HepG2 (cell line): ENCODE data around the gene CARHSP1. TPM values are rescaled to one million over a fixed set of nuclear protein-coding genes. Genes with fewer than 3 reads are reported as not detected.

Source experiments
- BRD4 ChIP-seq: sonication (generic); formaldehyde crosslinking; IDR thresholded peaks from 2 replicates; pipeline ENCODE4 v1.4.0; 2020; ENCODE audit warnings: missing genetic modification reagents
- FOXC1 ChIP-seq: sonication (generic); formaldehyde crosslinking; IDR thresholded peaks from 2 replicates; pipeline ENCODE4 v1.8.0; 2022; ENCODE audit warnings: mild to moderate bottlenecking, missing genetic modification reagents, borderline replicate concordance
- GTF2F1 ChIP-seq: fragments of 150-350 bp; IDR thresholded peaks from 2 replicates; pipeline ENCODE4 v1.6.1; 2014; ENCODE audit warnings: low read length
- MATR3 ChIP-seq: sonication (generic); formaldehyde crosslinking; IDR thresholded peaks from 2 replicates; pipeline ENCODE4 v1.4.0; 2020; ENCODE audit warnings: missing genetic modification reagents
- POLR2G ChIP-seq: fragments of 200-400 bp; formaldehyde crosslinking; IDR thresholded peaks from 2 replicates; pipeline ENCODE4 v1.6.1; 2018; ENCODE audit warnings: mild to moderate bottlenecking, low read depth, low read length, moderate library complexity
- SP4 ChIP-seq: sonication (generic); formaldehyde crosslinking; IDR thresholded peaks from 2 replicates; pipeline ENCODE4 v1.8.1; 2023; ENCODE audit warnings: mild to moderate bottlenecking, missing genetic modification reagents
- TMF1 ChIP-seq: sonication (generic); formaldehyde crosslinking; IDR thresholded peaks from 2 replicates; pipeline ENCODE4 v1.8.1; 2022; ENCODE audit warnings: low read depth, missing genetic modification reagents
- ZFP37 ChIP-seq: sonication (generic); formaldehyde crosslinking; IDR thresholded peaks from 2 replicates; pipeline ENCODE4 v1.4.0; 2020; ENCODE audit warnings: missing genetic modification reagents, borderline replicate concordance
- ZNF24 ChIP-seq: fragments of 450-650 bp; IDR thresholded peaks from 2 replicates; pipeline ENCODE4 v1.6.1; 2017; ENCODE audit warnings: antibody characterized with exemption, mild to moderate bottlenecking
- polyA plus RNA-seq, 8 experiments: library from polyadenylated mRNA; depleted of rRNA in 3 of 8; stranded (reverse) in 7 of 8; unstranded in 1 of 8; fragments of >200 nt; fragmentation: Illumina TruSeq in 4 of 8; extraction: Trizol in 4 of 8; gene quantifications; 2 replicates each; pipeline versions ENCODE4 v1.2.1 to v1.2.3, GENCODE V29; 2011 to 2016; ENCODE audit warnings: low read depth in 4 of 8, missing spikeins in 1 of 8, mixed read lengths in 1 of 8; ENCODE audit not compliant: insufficient read depth in 1 of 8
- total RNA-seq, 5 experiments: library from RNA; depleted of rRNA; stranded (reverse); fragments of >200 nt; fragmentation: Illumina TruSeq; extraction: Trizol; gene quantifications; 2 replicates each; pipeline ENCODE4 v1.2.3, GENCODE V29; 2016; ENCODE audit warnings: low read depth in 1 of 5
- TF ChIP-seq, protein P1 (sequence below): IDR thresholded peaks from 2 replicates; pipeline ENCODE4 v1.6.1; 2012; ENCODE audit warnings: low read depth, low read length, improper control_type of control experiment
- TF ChIP-seq, protein P2 (sequence below): sonication (generic); formaldehyde crosslinking; conservative IDR thresholded peaks from 2 replicates; pipeline ENCODE4 v1.4.0; 2020; ENCODE audit warnings: missing genetic modification reagents
- TF ChIP-seq, protein P3 (sequence below): sonication (generic); formaldehyde crosslinking; IDR thresholded peaks from 2 replicates; pipeline ENCODE4 v1.4.0; 2020; ENCODE audit warnings: missing genetic modification reagents, borderline replicate concordance
- TF ChIP-seq, protein P4 (sequence below): sonication (generic); formaldehyde crosslinking; IDR thresholded peaks from 2 replicates; pipeline ENCODE4; 2020; ENCODE audit warnings: missing genetic modification reagents, mild to moderate bottlenecking, borderline replicate concordance
- TF ChIP-seq, protein P5 (sequence below): sonication (generic); formaldehyde crosslinking; IDR thresholded peaks from 2 replicates; pipeline ENCODE4 v1.8.1; 2023; ENCODE audit warnings: mild to moderate bottlenecking, missing genetic modification reagents
- TF ChIP-seq, protein P6 (sequence below): sonication (generic); formaldehyde crosslinking; IDR thresholded peaks from 2 replicates; pipeline ENCODE4 v1.4.0; 2020; ENCODE audit warnings: missing genetic modification reagents

The CARHSP1 gene
- total and polyA plus RNA-seq, 2 of the 13 experiments (the other 11 are each of a cell fraction or from before 2014, with no cell fraction given), result 173 to 345 TPM

DNA sequence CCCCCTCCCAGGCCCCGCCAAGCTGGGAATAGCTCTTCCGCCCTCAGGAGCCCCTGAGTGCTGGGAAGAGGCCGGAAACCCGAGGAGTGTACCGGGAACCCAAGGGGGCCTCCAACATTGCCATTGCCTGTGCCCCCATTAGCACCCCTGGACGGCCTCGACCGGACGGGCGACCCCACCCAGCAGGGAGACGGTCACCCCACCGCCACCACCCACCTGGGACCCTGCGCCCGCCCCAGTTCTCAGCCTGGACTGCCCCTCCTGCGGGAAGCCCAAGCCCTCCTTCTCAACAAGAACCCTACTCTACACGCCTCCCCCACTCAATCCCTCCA is 2.0 kb downstream of the CARHSP1 start (continued):
- TF ChIP-seq, protein P1, sequence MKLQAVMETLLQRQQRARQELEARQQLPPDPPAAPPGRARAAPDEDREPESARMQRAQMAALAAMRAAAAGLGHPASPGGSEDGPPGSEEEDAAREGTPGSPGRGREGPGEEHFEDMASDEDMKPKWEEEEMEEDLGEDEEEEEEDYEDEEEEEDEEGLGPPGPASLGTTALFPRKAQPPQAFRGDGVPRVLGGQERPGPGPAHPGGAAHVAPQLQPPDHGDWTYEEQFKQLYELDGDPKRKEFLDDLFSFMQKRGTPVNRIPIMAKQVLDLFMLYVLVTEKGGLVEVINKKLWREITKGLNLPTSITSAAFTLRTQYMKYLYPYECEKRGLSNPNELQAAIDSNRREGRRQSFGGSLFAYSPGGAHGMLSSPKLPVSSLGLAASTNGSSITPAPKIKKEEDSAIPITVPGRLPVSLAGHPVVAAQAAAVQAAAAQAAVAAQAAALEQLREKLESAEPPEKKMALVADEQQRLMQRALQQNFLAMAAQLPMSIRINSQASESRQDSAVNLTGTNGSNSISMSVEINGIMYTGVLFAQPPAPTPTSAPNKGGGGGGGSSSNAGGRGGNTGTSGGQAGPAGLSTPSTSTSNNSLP, result no peak
- TF ChIP-seq GTF2F1, result no peak
- TF ChIP-seq, protein P2, sequence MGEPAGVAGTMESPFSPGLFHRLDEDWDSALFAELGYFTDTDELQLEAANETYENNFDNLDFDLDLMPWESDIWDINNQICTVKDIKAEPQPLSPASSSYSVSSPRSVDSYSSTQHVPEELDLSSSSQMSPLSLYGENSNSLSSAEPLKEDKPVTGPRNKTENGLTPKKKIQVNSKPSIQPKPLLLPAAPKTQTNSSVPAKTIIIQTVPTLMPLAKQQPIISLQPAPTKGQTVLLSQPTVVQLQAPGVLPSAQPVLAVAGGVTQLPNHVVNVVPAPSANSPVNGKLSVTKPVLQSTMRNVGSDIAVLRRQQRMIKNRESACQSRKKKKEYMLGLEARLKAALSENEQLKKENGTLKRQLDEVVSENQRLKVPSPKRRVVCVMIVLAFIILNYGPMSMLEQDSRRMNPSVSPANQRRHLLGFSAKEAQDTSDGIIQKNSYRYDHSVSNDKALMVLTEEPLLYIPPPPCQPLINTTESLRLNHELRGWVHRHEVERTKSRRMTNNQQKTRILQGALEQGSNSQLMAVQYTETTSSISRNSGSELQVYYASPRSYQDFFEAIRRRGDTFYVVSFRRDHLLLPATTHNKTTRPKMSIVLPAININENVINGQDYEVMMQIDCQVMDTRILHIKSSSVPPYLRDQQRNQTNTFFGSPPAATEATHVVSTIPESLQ (CRISPR knock-in tag), result no peak
- no peak for TF ChIP-seq MATR3 (CRISPR knock-in tag)
- TF ChIP-seq, protein P3, sequence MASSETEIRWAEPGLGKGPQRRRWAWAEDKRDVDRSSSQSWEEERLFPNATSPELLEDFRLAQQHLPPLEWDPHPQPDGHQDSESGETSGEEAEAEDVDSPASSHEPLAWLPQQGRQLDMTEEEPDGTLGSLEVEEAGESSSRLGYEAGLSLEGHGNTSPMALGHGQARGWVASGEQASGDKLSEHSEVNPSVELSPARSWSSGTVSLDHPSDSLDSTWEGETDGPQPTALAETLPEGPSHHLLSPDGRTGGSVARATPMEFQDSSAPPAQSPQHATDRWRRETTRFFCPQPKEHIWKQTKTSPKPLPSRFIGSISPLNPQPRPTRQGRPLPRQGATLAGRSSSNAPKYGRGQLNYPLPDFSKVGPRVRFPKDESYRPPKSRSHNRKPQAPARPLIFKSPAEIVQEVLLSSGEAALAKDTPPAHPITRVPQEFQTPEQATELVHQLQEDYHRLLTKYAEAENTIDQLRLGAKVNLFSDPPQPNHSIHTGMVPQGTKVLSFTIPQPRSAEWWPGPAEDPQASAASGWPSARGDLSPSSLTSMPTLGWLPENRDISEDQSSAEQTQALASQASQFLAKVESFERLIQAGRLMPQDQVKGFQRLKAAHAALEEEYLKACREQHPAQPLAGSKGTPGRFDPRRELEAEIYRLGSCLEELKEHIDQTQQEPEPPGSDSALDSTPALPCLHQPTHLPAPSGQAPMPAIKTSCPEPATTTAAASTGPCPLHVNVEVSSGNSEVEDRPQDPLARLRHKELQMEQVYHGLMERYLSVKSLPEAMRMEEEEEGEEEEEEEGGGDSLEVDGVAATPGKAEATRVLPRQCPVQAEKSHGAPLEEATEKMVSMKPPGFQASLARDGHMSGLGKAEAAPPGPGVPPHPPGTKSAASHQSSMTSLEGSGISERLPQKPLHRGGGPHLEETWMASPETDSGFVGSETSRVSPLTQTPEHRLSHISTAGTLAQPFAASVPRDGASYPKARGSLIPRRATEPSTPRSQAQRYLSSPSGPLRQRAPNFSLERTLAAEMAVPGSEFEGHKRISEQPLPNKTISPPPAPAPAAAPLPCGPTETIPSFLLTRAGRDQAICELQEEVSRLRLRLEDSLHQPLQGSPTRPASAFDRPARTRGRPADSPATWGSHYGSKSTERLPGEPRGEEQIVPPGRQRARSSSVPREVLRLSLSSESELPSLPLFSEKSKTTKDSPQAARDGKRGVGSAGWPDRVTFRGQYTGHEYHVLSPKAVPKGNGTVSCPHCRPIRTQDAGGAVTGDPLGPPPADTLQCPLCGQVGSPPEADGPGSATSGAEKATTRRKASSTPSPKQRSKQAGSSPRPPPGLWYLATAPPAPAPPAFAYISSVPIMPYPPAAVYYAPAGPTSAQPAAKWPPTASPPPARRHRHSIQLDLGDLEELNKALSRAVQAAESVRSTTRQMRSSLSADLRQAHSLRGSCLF (CRISPR knock-in tag), result no peak
- TF ChIP-seq ZNF24, result no peak
- peak; percentile 35; the same call in 1 of the 2 replicates for TF ChIP-seq TMF1 (CRISPR knock-in tag)
- no peak for TF ChIP-seq SP4 (CRISPR knock-in tag)
- TF ChIP-seq, protein P4, sequence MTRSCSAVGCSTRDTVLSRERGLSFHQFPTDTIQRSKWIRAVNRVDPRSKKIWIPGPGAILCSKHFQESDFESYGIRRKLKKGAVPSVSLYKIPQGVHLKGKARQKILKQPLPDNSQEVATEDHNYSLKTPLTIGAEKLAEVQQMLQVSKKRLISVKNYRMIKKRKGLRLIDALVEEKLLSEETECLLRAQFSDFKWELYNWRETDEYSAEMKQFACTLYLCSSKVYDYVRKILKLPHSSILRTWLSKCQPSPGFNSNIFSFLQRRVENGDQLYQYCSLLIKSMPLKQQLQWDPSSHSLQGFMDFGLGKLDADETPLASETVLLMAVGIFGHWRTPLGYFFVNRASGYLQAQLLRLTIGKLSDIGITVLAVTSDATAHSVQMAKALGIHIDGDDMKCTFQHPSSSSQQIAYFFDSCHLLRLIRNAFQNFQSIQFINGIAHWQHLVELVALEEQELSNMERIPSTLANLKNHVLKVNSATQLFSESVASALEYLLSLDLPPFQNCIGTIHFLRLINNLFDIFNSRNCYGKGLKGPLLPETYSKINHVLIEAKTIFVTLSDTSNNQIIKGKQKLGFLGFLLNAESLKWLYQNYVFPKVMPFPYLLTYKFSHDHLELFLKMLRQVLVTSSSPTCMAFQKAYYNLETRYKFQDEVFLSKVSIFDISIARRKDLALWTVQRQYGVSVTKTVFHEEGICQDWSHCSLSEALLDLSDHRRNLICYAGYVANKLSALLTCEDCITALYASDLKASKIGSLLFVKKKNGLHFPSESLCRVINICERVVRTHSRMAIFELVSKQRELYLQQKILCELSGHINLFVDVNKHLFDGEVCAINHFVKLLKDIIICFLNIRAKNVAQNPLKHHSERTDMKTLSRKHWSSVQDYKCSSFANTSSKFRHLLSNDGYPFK, result peak; percentile 6; the same call in 1 of the 2 replicates
- TF ChIP-seq, protein P5, sequence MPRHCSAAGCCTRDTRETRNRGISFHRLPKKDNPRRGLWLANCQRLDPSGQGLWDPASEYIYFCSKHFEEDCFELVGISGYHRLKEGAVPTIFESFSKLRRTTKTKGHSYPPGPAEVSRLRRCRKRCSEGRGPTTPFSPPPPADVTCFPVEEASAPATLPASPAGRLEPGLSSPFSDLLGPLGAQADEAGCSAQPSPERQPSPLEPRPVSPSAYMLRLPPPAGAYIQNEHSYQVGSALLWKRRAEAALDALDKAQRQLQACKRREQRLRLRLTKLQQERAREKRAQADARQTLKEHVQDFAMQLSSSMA (CRISPR knock-in tag), result no peak
- TF ChIP-seq POLR2G, result 0 out of 2 replicates have a peak, but pooled peaks have one; percentile 56
- no peak for TF ChIP-seq ZFP37 (CRISPR knock-in tag)
- TF ChIP-seq, protein P6, sequence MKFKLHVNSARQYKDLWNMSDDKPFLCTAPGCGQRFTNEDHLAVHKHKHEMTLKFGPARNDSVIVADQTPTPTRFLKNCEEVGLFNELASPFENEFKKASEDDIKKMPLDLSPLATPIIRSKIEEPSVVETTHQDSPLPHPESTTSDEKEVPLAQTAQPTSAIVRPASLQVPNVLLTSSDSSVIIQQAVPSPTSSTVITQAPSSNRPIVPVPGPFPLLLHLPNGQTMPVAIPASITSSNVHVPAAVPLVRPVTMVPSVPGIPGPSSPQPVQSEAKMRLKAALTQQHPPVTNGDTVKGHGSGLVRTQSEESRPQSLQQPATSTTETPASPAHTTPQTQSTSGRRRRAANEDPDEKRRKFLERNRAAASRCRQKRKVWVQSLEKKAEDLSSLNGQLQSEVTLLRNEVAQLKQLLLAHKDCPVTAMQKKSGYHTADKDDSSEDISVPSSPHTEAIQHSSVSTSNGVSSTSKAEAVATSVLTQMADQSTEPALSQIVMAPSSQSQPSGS (CRISPR knock-in tag), result no peak
- no peak for TF ChIP-seq BRD4 (CRISPR knock-in tag)
- TF ChIP-seq FOXC1 (CRISPR knock-in tag), result no peak
